Lower lobe of right lung (tissue), 2 donors: ENCODE results near the gene ATP5PD. TPM values are rescaled to one million over a fixed set of nuclear protein-coding genes. Genes with fewer than 3 reads are reported as not detected.
"Not testable (repeated sequence)": the region's sequence is repeated elsewhere in the genome, so short reads cannot be mapped to it uniquely, and the experiment has no call there.

ENCODE experiments used
- ATAC-seq, 2 donors: fragments of 200-7000 bp; cut with Tn5 transposase; one replicate each; pipeline ENCODE4 v1.9.1; 2020 to 2022; ENCODE audit warnings: mild to moderate bottlenecking in 2 of 2, moderate library complexity in 2 of 2
- DNase-seq: peaks from one replicate; pipeline ENCODE4 v3.0.0-alpha.2; 2020
- H3K27ac ChIP-seq: fragments of 200-600 bp; one replicate; pipeline ENCODE4 v1.8.0; 2022
- H3K27me3 ChIP-seq: fragments of 200-600 bp; one replicate; pipeline ENCODE4 v1.8.0; 2022; ENCODE audit warnings: low read depth
- H3K36me3 ChIP-seq: fragments of 200-600 bp; one replicate; pipeline ENCODE4 v1.8.0; 2022; ENCODE audit warnings: mild to moderate bottlenecking
- H3K4me1 ChIP-seq: fragments of 200-600 bp; one replicate; pipeline ENCODE4 v1.8.0; 2022
- H3K4me3 ChIP-seq: fragments of 200-600 bp; one replicate; pipeline ENCODE4 v1.8.0; 2022; ENCODE audit warnings: mild to moderate bottlenecking
- H3K9me3 ChIP-seq: fragments of 200-600 bp; one replicate; pipeline ENCODE4 v1.8.0; 2022
- CTCF ChIP-seq: fragments of 200-600 bp; IDR thresholded peaks from one replicate; pipeline ENCODE4 v1.8.0; 2022; ENCODE audit warnings: antibody characterized with exemption, mild to moderate bottlenecking
- intact Hi-C: fragments of 100-400 bp; cut with DNase I; formaldehyde crosslinking; loops from one replicate; pipeline ENCODE4 v1.11.0; 2022
- total RNA-seq: library from RNA; stranded (reverse); fragmentation: NEBNext Ultra II Directional; extraction: Animal tissue kit (Norgen Biotek cat#: 25700); gene quantifications from one replicate; pipeline ENCODE4 v1.2.1, GENCODE V29; 2021
- donor health status: DM: no; HTN: yes; CAD: no; lungs with severe emphysema.

Gene ATP5PD
- total RNA-seq, 1 donor from 2014 or later = 171 TPM

- Histone ChIP-seq H3K4me1 (peaks cover 20% of the 10 kb centered on the region), H3K27ac (no peak overlapping the region), H3K9me3 (no peaks in the 10 kb centered on the region), H3K27me3 (no peaks in the 10 kb centered on the region), H3K4me3 (no peak overlapping the region), H3K36me3 (no peaks in the 10 kb centered on the region)
- DNase-seq (peak; percentile 4), ATAC-seq (no peak)
- no peak for TF ChIP-seq CTCF
- intact Hi-C loops = no loop called here
Observed at GRCh38 chr17:75073618-75074047, 26.9 kb upstream of the ATP5PD start.

GRCh38 chr17:75072909-75073308 is 26.1 kb upstream of the ATP5PD start:
- peak; percentile 12 for DNase-seq
- H3K9me3 ChIP-seq, H3K4me3 ChIP-seq, ATAC-seq, intact Hi-C loops, H3K27ac ChIP-seq, H3K27me3 ChIP-seq, H3K36me3 ChIP-seq: not testable (repeated sequence)
- H3K4me1 ChIP-seq = peaks cover 13% of the 10 kb centered on the region

GRCh38 chr17:75071478-75072271 is 24.9 kb upstream of the ATP5PD start:
- H3K4me3 ChIP-seq, H3K36me3 ChIP-seq, H3K27me3 ChIP-seq, H3K27ac ChIP-seq, intact Hi-C loops, ATAC-seq, H3K4me1 ChIP-seq, H3K9me3 ChIP-seq: not testable (repeated sequence)
- peak; percentile 1 for DNase-seq

- Histone ChIP-seq H3K36me3 (peaks cover 4% of the 10 kb centered on the region), H3K4me1 (no peaks in the 10 kb centered on the region), H3K27ac (no peak overlapping the region), H3K9me3 (no peaks in the 10 kb centered on the region), H3K4me3 (no peak overlapping the region), H3K27me3 (no peaks in the 10 kb centered on the region)
- intact Hi-C loops = no loop called here
- ATAC-seq (peak in 1 of 2 donors; percentile 67), DNase-seq (no peak)
- peak; percentile 32 for TF ChIP-seq CTCF
Observed at GRCh38 chr17:75069783-75070182, 23.0 kb upstream of the ATP5PD start.

GRCh38 chr17:75068750-75069149 is 22.0 kb upstream of the ATP5PD start:
- no peaks in the 10 kb centered on the region for H3K27me3 ChIP-seq
- no peak overlapping the region for H3K4me3 ChIP-seq
- H3K27ac ChIP-seq = no peak overlapping the region
- no peaks in the 10 kb centered on the region for H3K9me3 ChIP-seq
- DNase-seq = no peak
- intact Hi-C loops = no loop called here
- peaks cover 14% of the 10 kb centered on the region for H3K36me3 ChIP-seq
- no peaks in the 10 kb centered on the region for H3K4me1 ChIP-seq
- no peak for TF ChIP-seq CTCF
- no peak for ATAC-seq

- Histone ChIP-seq H3K9me3 (no peaks in the 10 kb centered on the region), H3K4me1 (no peaks in the 10 kb centered on the region), H3K36me3 (peaks cover 23% of the 10 kb centered on the region), H3K27ac (no peak overlapping the region), H3K4me3 (no peak overlapping the region), H3K27me3 (no peaks in the 10 kb centered on the region)
- TF ChIP-seq CTCF = no peak
- intact Hi-C loops = no loop called here
- no peak for DNase-seq
- ATAC-seq = no peak
Observed at GRCh38 chr17:75067856-75068255, 21.1 kb upstream of the ATP5PD start.
